Measurements from ENCODE around the gene ORMDL2. TPM values are rescaled to one million over a fixed set of nuclear protein-coding genes. Genes with fewer than 3 reads are reported as not detected.

ORMDL2 gene
- total RNA-seq, 120 experiments from 2014 or later, result 5.9 to 21.8 (median 11.6) TPM

Other genes with a start within 250 kb of the ORMDL2 start
- under 1 TPM in 3 of 120 experiments, not detected in 117; 0.33 to 0.37 (median 0.35) TPM for gene OR2AP1, start 245.6 kb upstream of the ORMDL2 start, total RNA-seq
- gene OR10P1, start 181.1 kb upstream of the ORMDL2 start, total RNA-seq, result not detected
- 100 to 1,000 TPM in 38 of 120 experiments, 10 to 100 TPM in 82; 47.1 to 183 (median 85.5) TPM for gene ITGA7, start 110.1 kb upstream of the ORMDL2 start, total RNA-seq
- gene BLOC1S1, start 102.0 kb upstream of the ORMDL2 start, total RNA-seq, result 100 to 1,000 TPM in 89 of 120 experiments, 10 to 100 TPM in 31; 73.5 to 149 (median 111) TPM
- gene RDH5, start 97.6 kb upstream of the ORMDL2 start, total RNA-seq, result 10 to 100 TPM in 45 of 120 experiments, 1 to 10 TPM in 75; 3.2 to 19.4 (median 9.0) TPM
- gene CD63, start 89.0 kb upstream of the ORMDL2 start, total RNA-seq, result 100 to 1,000 TPM; 216 to 509 (median 301) TPM
- gene GDF11, start 74.9 kb upstream of the ORMDL2 start, total RNA-seq, result 10 to 100 TPM; 11.9 to 63.8 (median 21.4) TPM
- 10 to 100 TPM; 26.4 to 54.1 (median 39.1) TPM for gene SARNP, start 317 bp upstream of the ORMDL2 start, total RNA-seq
- gene DNAJC14, start 11.5 kb downstream of the ORMDL2 start, total RNA-seq, result 10 to 100 TPM; 16.1 to 31.4 (median 24.8) TPM
- 1 to 10 TPM in 9 of 120 experiments, under 1 TPM in 32, not detected in 79; 0.14 to 4.6 (median 0.50) TPM for gene MMP19, start 24.9 kb downstream of the ORMDL2 start, total RNA-seq
- 10 to 100 TPM in 118 of 120 experiments, 1 to 10 TPM in 2; 9.6 to 27.3 (median 17.6) TPM for gene PYM1, start 109.9 kb downstream of the ORMDL2 start, total RNA-seq
- 10 to 100 TPM; 23.7 to 83.8 (median 48.3) TPM for gene DGKA, start 113.1 kb downstream of the ORMDL2 start, total RNA-seq
- gene PMEL, start 148.0 kb downstream of the ORMDL2 start, total RNA-seq, result 1 to 10 TPM in 5 of 120 experiments, under 1 TPM in 17, not detected in 98; 0.25 to 1.7 (median 0.76) TPM
- gene CDK2, start 148.8 kb downstream of the ORMDL2 start, total RNA-seq, result 10 to 100 TPM in 16 of 120 experiments, 1 to 10 TPM in 104; 2.0 to 21.4 (median 6.5) TPM
- 100 to 1,000 TPM; 148 to 223 (median 185) TPM for gene RAB5B, start 156.0 kb downstream of the ORMDL2 start, total RNA-seq
- 10 to 100 TPM; 19.5 to 39.8 (median 28.4) TPM for gene SUOX, start 179.2 kb downstream of the ORMDL2 start, total RNA-seq
- 10 to 100 TPM; 10.2 to 23.6 (median 15.9) TPM for gene IKZF4, start 203.0 kb downstream of the ORMDL2 start, total RNA-seq
- gene RPS26, start 223.9 kb downstream of the ORMDL2 start, total RNA-seq, result 10 to 100 TPM in 110 of 120 experiments, 1 to 10 TPM in 10; 6.6 to 65.3 (median 18.5) TPM